DMS 273 (cell line): ENCODE measurements around the gene NPLOC4.

Experiments used
- DNase-seq: peaks from one replicate; lab custom pipeline; 2025; ENCODE audit not compliant: unreplicated experiment; lab: John Stamatoyannopoulos, UW

Gene NPLOC4

GRCh38 chr17:81568416-81568815 is 68.5 kb downstream of the NPLOC4 start:
- DNase-seq, result no peak

DNA sequence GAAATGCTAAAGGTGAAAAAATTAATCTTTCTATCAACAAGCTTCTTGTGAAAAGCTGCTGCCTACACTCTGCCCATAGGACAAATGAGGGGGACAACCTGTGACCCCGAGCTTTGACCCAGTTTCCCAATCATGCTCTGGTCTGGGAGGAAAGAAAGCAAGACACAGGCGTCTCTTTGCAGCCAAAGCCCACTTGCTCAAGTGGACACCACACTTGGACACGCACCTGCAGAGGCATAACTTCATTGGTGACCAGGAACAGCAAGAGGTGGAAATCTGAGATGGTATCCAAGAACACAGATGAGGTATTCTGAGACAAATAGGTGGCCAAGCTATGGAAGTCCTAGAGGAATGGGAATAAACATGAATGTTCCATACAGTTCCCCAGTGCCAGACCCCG is 69.7 kb downstream of the NPLOC4 start:
- no peak for DNase-seq

- DNase-seq, result peak; percentile 92
These were observed 70.3 kb downstream of the NPLOC4 start for GRCh38 chr17:81566461-81567126.

DNA sequence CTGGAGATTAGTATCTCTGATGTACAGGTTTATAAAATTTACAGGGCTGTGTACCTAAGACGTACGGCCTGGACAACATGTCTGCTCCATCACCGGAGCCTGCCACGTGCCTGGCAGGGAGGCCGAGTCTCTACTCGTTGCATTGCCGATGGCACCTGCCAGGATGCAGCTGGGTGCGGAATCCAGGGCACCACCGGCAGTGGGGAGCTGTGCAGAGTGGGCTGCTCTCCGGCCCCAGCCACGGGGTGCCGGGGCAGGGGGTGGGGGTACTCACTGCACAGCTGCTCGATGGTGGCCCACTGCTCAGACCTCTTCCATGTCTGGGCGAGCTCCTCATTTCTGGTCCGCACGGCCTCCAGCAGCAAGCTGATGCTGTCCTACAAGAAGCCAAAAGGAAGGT is 71.7 kb downstream of the NPLOC4 start:
- DNase-seq, result no peak

DNA sequence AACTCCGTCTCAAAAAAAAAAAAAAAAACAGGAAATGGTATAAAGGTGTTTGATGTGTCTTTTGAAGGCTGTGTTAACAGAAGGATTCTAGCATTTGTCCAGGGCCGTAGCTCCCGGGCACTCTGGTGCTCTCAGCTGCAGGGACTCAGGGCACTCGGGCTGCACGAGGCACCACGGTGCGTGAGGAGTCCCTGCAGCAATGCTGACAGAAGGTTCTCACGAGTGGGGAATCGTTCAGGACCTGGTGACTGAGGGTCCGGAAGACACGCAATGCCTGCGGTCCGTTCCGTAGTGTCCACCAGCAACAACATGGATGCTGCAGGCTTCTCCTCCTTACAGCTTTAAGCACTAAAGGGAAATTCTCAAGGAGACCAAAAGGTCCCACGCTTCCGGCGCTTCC is 72.1 kb downstream of the NPLOC4 start:
- DNase-seq, result no peak

DNA sequence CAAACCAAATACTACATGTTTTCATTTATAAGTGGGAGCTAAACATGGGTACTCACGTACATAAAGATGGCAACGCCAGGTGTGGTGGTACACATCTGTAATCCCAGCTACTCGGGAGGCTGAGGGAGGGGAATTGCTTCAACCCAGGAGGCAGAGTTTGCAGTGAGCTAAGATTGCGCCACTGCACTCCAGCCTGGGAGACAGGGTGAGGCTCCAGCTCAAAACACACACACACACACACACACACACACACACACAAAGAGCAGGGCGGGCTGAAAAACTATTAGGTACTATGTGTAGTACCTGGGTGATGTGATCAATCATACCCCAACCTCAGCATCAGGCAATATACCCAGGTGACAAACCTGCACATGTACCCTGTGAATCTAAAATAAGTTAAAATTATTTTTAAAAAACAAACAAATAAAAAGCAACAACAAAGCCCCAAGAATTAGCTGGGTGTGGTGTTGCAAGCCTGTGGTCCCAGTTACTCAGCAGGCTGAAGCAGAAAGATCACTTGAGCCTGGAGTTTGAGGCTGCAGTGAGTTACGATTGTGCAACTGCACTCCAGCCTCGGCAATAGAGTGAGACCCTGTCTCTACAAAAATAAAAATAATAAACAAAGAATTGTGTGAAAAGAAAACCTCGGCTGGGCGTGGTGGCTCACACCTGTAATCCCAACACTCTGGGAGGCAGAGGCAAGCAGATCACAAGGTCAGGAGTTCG is 72.9 kb downstream of the NPLOC4 start:
- DNase-seq, result no peak

GRCh38 chr17:81561494-81561885 is 75.4 kb downstream of the NPLOC4 start:
- DNase-seq, result no peak

DNA sequence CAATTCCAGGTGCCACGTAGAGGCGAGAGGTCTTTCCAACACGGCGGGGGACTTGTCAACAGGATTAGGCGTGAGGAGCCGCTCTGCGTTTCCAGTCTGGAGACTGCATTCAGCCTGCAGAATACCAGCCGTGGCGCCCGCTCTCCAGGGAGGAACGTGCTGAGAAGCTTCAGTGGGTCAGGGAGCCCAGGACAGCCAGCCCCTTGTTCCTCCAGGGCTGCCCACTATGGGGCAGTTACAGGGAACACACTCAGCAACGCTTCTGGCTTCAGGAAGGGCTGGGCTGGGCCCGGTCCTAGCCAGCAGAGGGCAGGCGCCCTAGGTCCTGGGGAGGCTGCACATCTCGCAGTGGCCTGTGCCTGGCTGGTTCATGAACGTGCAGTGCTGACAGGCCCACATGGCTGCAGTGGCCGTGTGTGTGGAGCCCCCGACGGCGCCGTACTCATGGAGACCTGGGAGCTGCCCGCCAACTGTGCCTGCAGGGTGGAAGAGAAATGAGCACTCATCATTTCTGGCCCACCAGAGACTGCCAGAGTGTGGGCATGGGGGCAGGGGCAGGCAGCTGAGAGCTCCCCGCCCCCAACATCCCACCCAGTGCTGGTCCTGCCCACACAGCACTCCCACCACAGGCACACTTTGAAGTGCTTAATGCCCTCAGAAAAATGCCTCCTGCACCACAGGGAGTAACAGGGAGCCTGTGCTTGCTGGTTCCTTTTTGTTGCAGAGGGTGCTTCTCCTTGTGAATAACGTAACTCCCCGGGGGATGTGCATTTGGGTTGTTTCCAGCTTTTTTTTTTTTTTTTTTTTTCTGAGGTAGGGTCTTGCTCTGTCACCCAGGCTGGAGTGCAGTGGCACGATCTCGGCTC is 77.7 kb downstream of the NPLOC4 start:
- peak; percentile 49 for DNase-seq

DNA sequence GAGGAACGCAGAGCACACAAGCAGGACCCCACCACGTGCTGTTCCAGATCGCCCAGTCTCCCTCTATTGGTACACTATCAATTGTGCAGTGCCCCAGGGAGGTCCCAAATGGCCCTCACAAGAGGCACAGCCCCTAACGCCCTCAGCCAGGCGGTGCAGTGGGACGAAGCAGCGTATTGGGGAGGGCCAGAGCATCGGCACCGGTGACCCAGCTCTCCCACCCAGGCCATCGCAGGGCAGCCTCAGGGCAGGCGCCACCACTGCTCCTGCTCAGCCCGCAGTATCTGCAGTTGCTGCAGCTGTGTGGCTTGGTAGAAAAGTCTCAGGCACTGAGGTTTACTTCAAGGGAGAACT is 78.8 kb downstream of the NPLOC4 start:
- DNase-seq, result no peak

GRCh38 chr17:81557276-81558114 is 79.4 kb downstream of the NPLOC4 start:
- no peak for DNase-seq

DNA sequence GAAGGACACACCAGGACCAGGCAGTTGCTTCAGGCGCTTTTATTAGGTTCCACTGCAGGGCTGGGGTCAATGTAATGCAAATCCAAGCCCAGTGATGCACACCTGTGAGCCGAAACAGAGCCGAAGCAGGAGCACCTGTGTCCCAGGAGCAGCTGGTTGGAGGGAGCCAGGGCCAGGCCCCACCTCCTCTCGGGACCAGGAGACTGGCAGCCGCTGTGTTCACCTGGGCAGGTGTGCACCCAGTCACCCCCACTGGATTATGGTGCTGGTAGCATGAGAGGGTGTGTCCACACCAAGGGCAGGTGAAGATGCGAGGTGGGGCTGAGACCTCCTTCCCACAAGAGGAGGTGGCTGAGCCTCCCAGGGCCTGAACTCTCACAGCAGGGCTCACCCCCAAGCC is 80.0 kb downstream of the NPLOC4 start:
- no peak for DNase-seq

DNA sequence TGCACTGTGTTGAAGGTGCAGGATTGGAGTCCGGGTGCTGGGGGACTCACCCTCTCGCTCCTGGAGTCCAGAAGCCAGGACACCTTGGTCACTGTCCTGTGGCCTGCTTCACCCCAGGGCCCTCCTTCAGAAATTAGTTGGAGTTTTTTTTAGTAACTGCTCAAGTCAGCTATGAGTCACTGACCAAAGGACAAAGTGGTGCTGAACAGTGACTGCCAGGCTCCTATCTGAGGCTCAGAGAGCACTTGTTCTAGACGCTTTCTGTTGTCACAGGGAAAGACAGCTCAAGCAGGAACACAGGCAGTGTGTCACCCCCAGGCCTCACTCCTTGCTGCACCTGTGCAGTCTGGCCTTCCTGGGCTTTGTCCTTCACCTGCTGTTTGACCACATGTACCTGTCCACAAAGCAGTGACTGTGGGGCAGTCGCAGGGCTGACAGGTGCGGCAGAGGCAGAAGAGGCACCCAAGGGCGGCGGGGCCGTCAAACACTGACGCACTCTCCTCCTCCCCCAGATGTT is 80.7 kb downstream of the NPLOC4 start:
- no peak for DNase-seq

- peak; percentile 71 for DNase-seq
These were observed 83.2 kb downstream of the NPLOC4 start for GRCh38 chr17:81553616-81554181.

DNA sequence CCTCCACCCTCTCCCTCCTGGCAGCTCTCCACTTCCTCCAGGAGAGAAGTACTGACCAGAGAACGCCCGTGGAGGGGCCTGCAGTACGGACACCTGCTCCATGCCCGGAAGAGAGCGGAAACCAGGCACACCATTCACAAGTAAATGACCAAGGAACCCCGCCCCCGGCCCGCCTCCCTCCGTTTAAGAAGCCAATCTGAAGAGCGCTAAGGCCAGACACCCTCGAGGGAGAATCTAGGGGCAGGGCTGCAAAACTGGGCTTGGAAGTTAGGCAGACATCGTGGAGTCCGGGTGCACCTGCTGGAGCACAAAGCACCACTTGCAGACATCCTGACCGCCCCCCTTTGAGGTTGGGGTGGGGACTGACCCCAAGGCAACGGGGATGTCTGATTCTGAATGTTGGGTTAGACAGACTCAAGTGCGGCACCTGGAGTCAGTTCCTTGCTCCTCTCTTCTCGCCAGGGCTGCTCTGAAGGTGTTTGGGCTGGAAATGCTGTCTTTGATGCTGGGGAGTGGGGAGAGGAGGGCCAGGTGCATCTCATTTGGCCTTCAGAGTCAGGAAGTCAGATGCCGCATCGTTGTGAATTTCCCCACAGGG is 83.8 kb downstream of the NPLOC4 start:
- peak; percentile 93 for DNase-seq

DNA sequence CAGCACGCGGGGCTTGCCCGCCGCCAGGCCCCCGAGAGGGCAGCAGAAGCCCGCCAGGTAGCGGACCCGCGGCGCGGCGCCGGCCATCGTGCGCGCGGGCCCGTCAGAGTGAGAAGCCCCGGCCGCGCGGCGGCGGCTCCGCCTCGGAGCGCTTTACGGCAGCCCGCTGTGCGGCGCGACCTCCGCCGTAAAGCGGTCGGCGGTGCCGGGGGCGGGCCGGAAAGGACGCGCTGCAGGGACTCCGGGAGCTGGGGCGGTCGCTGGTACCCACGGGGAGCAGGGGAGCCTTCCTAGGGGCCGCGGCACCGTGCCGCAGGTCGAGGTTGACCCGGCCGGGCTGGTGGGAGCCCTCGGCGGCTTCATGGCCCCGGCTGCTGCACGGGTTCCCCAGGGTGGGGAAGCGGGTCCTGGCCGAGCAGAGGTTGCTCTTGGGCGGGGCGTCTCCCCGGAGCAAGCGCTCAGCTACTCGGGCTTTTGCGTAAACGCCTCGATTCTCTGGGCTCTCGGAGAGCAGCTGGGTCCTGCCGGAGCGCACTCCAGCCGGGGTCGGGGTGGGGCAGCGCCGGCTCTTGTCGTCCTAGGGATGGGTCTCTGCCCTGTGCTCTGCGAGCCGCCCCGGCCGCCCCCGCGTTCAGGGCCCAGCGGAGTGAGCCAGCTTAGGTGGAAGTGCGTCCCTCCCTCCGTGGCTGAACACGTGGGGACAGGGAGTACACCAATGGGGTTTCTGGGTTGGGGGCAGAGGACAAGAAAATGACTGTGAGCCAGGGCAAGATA is 84.5 kb downstream of the NPLOC4 start, which contains the start of gene FAAP100:
TSS of gene FAAP100 (minus strand) at position 110 of the 774 bp plus-strand sequence. CDS start at position 87, 23 bp downstream.
- peak; percentile 95 for DNase-seq

GRCh38 chr17:81551458-81552243 is 85.3 kb downstream of the NPLOC4 start:
- DNase-seq, result peak; percentile 42

- no peak for DNase-seq
These were observed 86.0 kb downstream of the NPLOC4 start for GRCh38 chr17:81550830-81551457.

GRCh38 chr17:81550285-81550684 is 86.6 kb downstream of the NPLOC4 start:
- DNase-seq, result no peak
